Psoas muscle (tissue), 8 donors: ENCODE data around the gene SIN3A. TPM values are rescaled to one million over a fixed set of nuclear protein-coding genes. Genes with fewer than 3 reads are reported as not detected.

Experiments used
- ATAC-seq, 4 donors: fragments of 200-7000 bp; cut with Tn5 transposase; one replicate each; pipeline ENCODE4 v1.9.1; 2020; ENCODE audit warnings: moderate library complexity in 3 of 4, mild to moderate bottlenecking in 2 of 4
- DNase-seq, 2 donors: peaks; one replicate each; pipeline ENCODE4 v3.0.0-alpha.2; 2020
- H3K27ac ChIP-seq: fragments of 200-600 bp; one replicate; pipeline ENCODE4 v1.8.0; 2022
- H3K27me3 ChIP-seq, 3 donors: fragments of 200-600 bp in 1 of 3; one replicate each; pipeline versions ENCODE4 v1.6.1 to v1.8.0; 2013 to 2022; ENCODE audit warnings: low read length in 2 of 3, mild to moderate bottlenecking in 2 of 3, moderate library complexity in 1 of 3; ENCODE audit not compliant: insufficient read depth in 3 of 3
- H3K36me3 ChIP-seq, 2 donors: fragments of 200-600 bp in 1 of 2; one replicate each; pipeline versions ENCODE4 v1.6.1 to v1.8.0; 2013 to 2022; ENCODE audit warnings: low read depth in 1 of 2, mild to moderate bottlenecking in 1 of 2, moderate library complexity in 1 of 2; ENCODE audit not compliant: insufficient read depth in 1 of 2
- H3K4me1 ChIP-seq: fragments of 200-600 bp; one replicate; pipeline ENCODE4 v1.8.0; 2022
- H3K4me3 ChIP-seq: fragments of 200-600 bp; one replicate; pipeline ENCODE4 v1.8.0; 2022; ENCODE audit warnings: mild to moderate bottlenecking
- H3K9me3 ChIP-seq: fragments of 200-600 bp; one replicate; pipeline ENCODE4 v1.8.0; 2022
- WGBS, 3 donors: extraction: QIAGEN DNeasy Blood & Tissue Kit; methylation state at CpG; one replicate each; pipeline versions ENCODE4 v1.1.6 to v1.1.7; 2013; 5-methylcytosine and 5-hydroxymethylcytosine counted together
- intact Hi-C, 2 donors: fragments of 100-400 bp; cut with DNase I; formaldehyde crosslinking; loops; one replicate each; pipeline versions ENCODE4 v1.11.0 to v1.14.2; 2022
- polyA plus RNA-seq, 3 donors: library from polyadenylated mRNA; stranded (reverse); fragments of 200-250 nt; gene quantifications; one replicate each; pipeline ENCODE4 v1.2.3, GENCODE V29; 2013
- total RNA-seq, 4 donors: library from RNA; stranded (reverse); fragmentation: NEBNext Ultra II Directional in 2 of 4; extraction: Animal tissue kit (Norgen Biotek cat#: 25700) in 2 of 4; gene quantifications; one replicate each; pipeline versions ENCODE4 v1.2.1 to v1.2.4, GENCODE V29; 2021 to 2023
- TF ChIP-seq, protein P1 (sequence below): fragments of 200-600 bp; IDR thresholded peaks from one replicate; pipeline ENCODE4 v1.8.0; 2022; ENCODE audit warnings: antibody characterized with exemption
- donor health status: healthy with polysubstance abuse.
- donor health status: DM: no; HTN: no; CAD: no; lungs with moderate emphysema.
- donor health status: Bipolar disorder and iron deficiency.
- donor health status: healthy.
- donor health status: DM: yes; HTN: yes; CAD: no.
- donor health status: DM: no; HTN: no; CAD: no.
- donor health status: DM: no; HTN: no; CAD: no.
- donor health status: DM: yes; HTN: yes; CAD: no.

The SIN3A gene
- total and polyA plus RNA-seq, 7 donors = 7.2 to 35.5 (median 21.7) TPM

DNA sequence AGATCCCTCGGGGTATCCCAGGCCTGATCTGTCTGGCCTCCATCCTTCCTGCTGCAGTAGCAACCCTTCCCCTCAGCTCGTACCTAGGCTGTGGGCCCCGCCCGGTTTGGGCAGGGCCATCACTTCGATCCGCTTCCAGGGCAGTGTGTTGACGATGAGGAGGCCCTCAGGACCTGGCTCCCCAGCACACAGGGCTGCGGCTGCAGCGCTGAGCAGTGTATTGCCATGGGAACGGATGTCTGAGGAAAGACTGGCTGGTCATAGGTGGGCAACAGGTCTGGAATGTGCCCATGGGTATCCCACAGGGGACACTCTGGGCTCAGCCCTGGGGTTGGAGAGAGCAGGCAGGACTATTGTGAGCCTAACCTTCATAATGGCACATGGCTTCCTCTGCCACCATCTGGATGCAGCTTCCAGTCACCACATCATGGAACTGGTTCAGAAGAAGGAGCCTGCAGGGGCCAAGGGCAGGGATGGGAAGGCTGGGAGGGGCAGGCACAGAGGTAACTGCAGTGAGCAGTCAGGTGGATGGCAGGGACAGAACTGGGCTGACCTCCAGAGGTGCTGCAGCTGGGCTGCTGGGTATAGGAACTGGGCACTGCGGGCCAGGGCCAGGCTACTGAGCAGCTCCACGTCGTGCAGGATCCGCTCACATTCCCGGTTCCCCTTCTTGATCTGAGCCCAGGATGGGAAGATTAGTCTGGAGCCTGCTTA, 91.8 kb downstream of the SIN3A start:
- H3K4me1 ChIP-seq = no peaks in the 10 kb centered on the region
- 86 to 89% (median 89%) methylated on average over 15 of the region's 15 CpGs for WGBS, 3 donors
- ATAC-seq (no peak), DNase-seq (no peak)
- intact Hi-C loops = loop anchor here in 1 of 2 donors (10.0 kb wide), 1 partner anchor 265 kb away; the partner anchor contains the start of gene SNUPN
- no peak overlapping the region for H3K4me3 ChIP-seq
- H3K27ac ChIP-seq = no peak overlapping the region
- TF ChIP-seq, protein P1, sequence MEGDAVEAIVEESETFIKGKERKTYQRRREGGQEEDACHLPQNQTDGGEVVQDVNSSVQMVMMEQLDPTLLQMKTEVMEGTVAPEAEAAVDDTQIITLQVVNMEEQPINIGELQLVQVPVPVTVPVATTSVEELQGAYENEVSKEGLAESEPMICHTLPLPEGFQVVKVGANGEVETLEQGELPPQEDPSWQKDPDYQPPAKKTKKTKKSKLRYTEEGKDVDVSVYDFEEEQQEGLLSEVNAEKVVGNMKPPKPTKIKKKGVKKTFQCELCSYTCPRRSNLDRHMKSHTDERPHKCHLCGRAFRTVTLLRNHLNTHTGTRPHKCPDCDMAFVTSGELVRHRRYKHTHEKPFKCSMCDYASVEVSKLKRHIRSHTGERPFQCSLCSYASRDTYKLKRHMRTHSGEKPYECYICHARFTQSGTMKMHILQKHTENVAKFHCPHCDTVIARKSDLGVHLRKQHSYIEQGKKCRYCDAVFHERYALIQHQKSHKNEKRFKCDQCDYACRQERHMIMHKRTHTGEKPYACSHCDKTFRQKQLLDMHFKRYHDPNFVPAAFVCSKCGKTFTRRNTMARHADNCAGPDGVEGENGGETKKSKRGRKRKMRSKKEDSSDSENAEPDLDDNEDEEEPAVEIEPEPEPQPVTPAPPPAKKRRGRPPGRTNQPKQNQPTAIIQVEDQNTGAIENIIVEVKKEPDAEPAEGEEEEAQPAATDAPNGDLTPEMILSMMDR = no peak
- no peaks in the 10 kb centered on the region for H3K27me3 ChIP-seq
- H3K36me3 ChIP-seq = peaks cover 11 to 100% of the 10 kb centered on the region in 2 donors
- H3K9me3 ChIP-seq = no peaks in the 10 kb centered on the region

DNA sequence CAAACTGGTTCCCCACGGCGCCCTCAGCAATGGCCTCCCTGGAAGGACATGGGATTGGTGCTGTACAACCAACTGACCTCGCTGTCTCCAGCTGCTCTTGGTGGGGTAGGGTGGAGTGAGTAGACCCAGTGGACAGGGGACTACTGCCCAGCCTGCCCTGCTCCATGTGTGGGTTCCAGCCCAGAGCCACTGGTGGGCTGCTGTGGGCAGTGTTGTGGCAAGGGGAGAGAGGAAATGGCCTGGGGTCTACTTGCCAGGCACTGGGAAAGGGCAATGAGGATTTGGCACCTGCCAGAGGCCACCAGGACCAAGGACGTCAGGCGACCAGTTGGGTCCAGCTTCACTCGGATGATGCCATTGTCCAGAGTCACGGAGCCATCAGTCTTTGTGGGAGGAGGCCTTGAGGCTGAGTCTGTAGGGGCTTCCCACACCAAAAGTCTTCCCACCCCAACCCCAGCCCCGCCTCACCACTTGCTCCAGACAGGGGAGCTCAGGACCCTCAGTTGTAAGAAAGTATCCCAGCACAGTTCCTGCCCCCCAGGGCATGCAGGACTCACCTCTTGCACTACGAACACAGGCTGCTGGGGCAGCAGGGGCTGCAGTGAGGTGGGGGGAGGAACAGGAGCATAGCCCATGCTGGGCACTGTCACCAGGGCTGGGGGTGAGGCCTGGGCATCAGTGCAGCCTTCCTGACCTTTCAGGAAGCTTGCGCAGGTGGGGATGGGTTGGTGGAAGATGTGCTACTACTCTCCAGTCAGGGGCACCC, 92.5 kb downstream of the SIN3A start:
- 90 to 93% (median 91%) methylated on average over 10 of the region's 10 CpGs for WGBS, 3 donors
- no peaks in the 10 kb centered on the region for H3K9me3 ChIP-seq
- DNase-seq (no peak), ATAC-seq (no peak)
- H3K4me1 ChIP-seq = no peaks in the 10 kb centered on the region
- H3K27me3 ChIP-seq = no peaks in the 10 kb centered on the region
- H3K4me3 ChIP-seq = no peak overlapping the region
- no peak overlapping the region for H3K27ac ChIP-seq
- TF ChIP-seq, protein P1 = no peak
- H3K36me3 ChIP-seq = peaks cover 11 to 94% of the 10 kb centered on the region in 2 donors
- intact Hi-C loops = no loop called here

DNA sequence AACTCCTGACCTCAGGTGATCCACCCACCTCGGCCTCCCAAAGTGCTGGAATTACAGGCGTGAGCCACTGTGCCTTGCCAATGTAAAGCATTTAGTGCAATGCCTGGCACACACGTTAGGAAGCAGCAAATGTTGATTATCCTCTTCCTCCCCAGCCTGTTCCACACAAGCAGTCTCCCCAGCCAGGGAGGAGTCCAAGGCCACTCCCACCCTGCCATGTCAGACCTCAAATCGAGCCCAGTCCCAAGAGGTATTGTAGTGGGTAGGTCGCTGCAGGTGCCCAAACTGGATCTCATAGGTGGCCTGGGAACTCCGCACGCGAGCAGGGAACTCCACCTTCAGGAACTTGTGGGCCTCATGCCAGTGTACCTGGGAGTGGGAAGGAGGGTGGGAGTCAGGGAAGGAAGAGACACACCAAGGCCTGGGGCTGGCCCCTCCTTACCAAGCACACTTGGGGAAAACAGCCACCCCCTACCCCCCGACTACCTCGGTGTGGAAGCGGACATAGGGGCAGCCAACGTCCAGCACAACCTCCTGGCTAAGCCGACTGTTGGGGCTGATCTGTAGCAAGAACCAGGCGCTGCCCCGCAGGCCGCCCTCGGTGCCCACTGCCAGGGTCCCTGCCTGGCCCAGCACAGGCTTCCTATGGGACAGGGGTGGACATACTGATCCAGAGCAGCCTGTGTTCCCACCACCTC, 93.4 kb downstream of the SIN3A start:
- H3K36me3 ChIP-seq = peaks cover 11 to 86% of the 10 kb centered on the region in 2 donors
- no peaks in the 10 kb centered on the region for H3K4me1 ChIP-seq
- H3K4me3 ChIP-seq = no peak overlapping the region
- ATAC-seq (no peak), DNase-seq (no peak)
- no peaks in the 10 kb centered on the region for H3K9me3 ChIP-seq
- TF ChIP-seq, protein P1 = no peak
- intact Hi-C loops = no loop called here
- WGBS, 3 donors = 91 to 95% (median 92%) methylated on average over 17 of the region's 17 CpGs
- H3K27ac ChIP-seq = no peak overlapping the region
- H3K27me3 ChIP-seq = no peaks in the 10 kb centered on the region

GRCh38 chr15:75356517-75356916, 95.0 kb downstream of the SIN3A start:
- Histone ChIP-seq H3K4me3 (no peak overlapping the region), H3K4me1 (no peaks in the 10 kb centered on the region), H3K27ac (no peak overlapping the region), H3K27me3 (no peaks in the 10 kb centered on the region), H3K9me3 (no peaks in the 10 kb centered on the region), H3K36me3 (peaks cover 11 to 70% of the 10 kb centered on the region in 2 donors)
- TF ChIP-seq, protein P1 = no peak
- no peak for DNase-seq
- intact Hi-C loops = no loop called here
- no peak for ATAC-seq
- WGBS, 3 donors = 94 to 96% (median 95%) methylated on average over 20 of the region's 20 CpGs
